ENCODE measurements around the gene THRB. TPM values are rescaled to one million over a fixed set of nuclear protein-coding genes. Genes with fewer than 3 reads are reported as not detected.

THRB gene
- total RNA-seq, 1 experiment from 2014 or later, result 13.5 TPM

DNA sequence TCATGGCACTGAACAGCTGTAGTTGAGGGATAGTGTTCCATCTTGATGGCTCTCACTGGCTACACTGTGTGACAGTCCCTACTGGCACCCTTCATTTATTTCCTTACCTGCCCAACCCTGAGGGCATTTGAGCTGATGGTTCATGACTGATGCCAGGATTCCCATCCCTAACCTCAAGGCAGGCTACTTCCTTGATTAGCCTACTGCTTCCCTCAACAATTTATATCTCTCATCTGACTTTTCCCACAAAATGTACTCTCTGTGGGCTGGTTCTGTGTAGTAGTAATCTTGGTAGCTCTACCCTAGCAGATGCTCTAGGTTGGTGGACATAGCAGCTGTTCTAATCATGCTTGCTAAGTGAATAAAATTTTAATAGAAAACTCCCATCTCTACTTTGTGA, 106.0 kb downstream of the THRB start:
- H3K36me3 Mint-ChIP-seq (ENCODE audit: insufficient read depth, unreplicated experiment), result no peaks in the 10 kb centered on the region
- intact Hi-C loops (cut with micrococcal nuclease; ENCODE audit: unreplicated experiment), result loop anchor here (5.0 kb wide), 1 partner anchor 59 kb away; no protein-coding TSS in a partner anchor
- no peak overlapping the region for H3K4me3 Mint-ChIP-seq (ENCODE audit: low read depth, unreplicated experiment)
- BruUV-seq (replicated peaks), result no TSS peak
- H3K4me1 Mint-ChIP-seq (ENCODE audit: low read depth, unreplicated experiment), result no peaks in the 10 kb centered on the region
- H3K27ac Mint-ChIP-seq (ENCODE audit: unreplicated experiment), result no peak overlapping the region
- no peak for DNase-seq
- no peaks in the 10 kb centered on the region for H3K27me3 Mint-ChIP-seq (ENCODE audit: unreplicated experiment)
- CTCF ChIA-PET, result interaction anchor here (0.9 to 1.3 kb wide), 2 partner anchors 11 to 23 kb away, joined by 3 read pairs; no protein-coding TSS in a partner anchor
- TF ChIP-seq, protein P1, sequence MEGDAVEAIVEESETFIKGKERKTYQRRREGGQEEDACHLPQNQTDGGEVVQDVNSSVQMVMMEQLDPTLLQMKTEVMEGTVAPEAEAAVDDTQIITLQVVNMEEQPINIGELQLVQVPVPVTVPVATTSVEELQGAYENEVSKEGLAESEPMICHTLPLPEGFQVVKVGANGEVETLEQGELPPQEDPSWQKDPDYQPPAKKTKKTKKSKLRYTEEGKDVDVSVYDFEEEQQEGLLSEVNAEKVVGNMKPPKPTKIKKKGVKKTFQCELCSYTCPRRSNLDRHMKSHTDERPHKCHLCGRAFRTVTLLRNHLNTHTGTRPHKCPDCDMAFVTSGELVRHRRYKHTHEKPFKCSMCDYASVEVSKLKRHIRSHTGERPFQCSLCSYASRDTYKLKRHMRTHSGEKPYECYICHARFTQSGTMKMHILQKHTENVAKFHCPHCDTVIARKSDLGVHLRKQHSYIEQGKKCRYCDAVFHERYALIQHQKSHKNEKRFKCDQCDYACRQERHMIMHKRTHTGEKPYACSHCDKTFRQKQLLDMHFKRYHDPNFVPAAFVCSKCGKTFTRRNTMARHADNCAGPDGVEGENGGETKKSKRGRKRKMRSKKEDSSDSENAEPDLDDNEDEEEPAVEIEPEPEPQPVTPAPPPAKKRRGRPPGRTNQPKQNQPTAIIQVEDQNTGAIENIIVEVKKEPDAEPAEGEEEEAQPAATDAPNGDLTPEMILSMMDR (IDR thresholded peaks at IDR 0.05; ENCODE audit: unreplicated experiment), result no peak
- H3K9me3 Mint-ChIP-seq (ENCODE audit: low read depth, unreplicated experiment), result peaks cover 4% of the 10 kb centered on the region

DNA sequence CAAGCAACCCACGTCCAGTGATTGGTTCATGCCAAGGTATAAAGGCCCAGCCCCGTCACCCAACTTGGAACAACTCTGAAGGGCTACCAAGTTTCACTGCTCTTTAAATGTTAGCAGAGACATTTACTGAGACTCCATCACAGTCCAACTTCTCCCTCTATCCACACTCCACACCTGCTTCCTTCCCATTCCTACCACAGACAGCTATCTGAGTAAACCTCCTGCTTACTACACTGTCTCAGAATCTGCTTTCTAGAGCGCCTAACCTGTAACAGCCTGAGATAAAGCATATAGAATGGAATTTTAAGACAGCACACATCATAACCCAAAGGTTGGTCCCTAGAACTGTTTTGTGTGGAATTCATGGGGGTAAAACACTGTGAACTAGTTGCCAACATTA, 106.5 kb downstream of the THRB start:
- no peak for DNase-seq
- Mint-ChIP-seq H3K4me3 (ENCODE audit: low read depth, unreplicated experiment) (no peak overlapping the region), H3K9me3 (ENCODE audit: low read depth, unreplicated experiment) (peaks cover 4% of the 10 kb centered on the region), H3K4me1 (ENCODE audit: low read depth, unreplicated experiment) (no peaks in the 10 kb centered on the region), H3K27ac (ENCODE audit: unreplicated experiment) (no peak overlapping the region), H3K36me3 (ENCODE audit: insufficient read depth, unreplicated experiment) (no peaks in the 10 kb centered on the region), H3K27me3 (ENCODE audit: unreplicated experiment) (no peaks in the 10 kb centered on the region)
- CTCF ChIA-PET, result interaction anchor here (1.3 kb wide), 1 partner anchor 23 kb away, joined by 3 read pairs; no protein-coding TSS in a partner anchor
- TF ChIP-seq, protein P1 (IDR thresholded peaks at IDR 0.05; ENCODE audit: unreplicated experiment), result no peak
- intact Hi-C loops (cut with micrococcal nuclease; ENCODE audit: unreplicated experiment), result loop anchor here (5.0 kb wide), 1 partner anchor 59 kb away; no protein-coding TSS in a partner anchor
- no TSS peak for BruUV-seq (replicated peaks)

DNA sequence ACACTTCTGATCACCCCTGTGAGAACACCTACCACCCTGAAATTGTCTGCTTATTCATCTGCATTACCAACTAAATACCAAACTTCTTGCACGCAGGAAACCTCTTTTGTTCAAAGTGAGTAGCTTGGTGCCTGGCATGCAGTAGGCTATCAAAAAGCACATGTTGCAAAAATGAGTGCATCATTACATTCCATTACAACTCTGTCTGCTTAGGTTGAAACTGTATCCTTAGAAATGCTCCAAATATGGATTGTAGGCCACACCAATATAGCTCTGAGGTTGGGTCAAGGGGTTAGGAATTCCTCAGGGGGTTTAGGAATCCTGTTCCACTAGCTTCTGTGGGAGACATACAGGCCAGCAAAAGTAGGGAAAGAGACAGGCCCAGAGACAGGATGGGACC, 107.2 kb downstream of the THRB start:
- TF ChIP-seq, protein P1 (IDR thresholded peaks at IDR 0.05; ENCODE audit: unreplicated experiment), result no peak

DNA sequence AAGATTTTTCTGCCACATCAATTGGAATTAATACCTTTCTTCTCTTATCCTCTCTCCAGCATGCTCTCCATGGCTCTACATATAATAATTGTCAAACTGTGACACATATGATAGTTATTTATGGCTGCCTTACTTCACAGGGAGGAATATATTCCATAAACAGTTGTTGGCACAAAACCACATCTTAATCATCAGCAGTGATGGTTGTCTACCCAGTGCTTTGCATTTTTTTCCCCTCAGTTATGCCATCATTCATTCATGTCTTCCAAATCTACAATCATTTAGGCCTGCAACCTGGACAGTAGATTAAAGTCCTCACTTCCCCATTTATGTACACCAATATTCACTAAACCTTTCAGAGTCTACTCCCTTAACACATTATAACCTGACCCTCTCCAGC, 107.7 kb downstream of the THRB start:
- intact Hi-C loops (cut with micrococcal nuclease; ENCODE audit: unreplicated experiment), result loop anchor here (5.0 kb wide), 1 partner anchor 60 kb away; no protein-coding TSS in a partner anchor
- Mint-ChIP-seq H3K9me3 (ENCODE audit: low read depth, unreplicated experiment) (peaks cover 4% of the 10 kb centered on the region), H3K4me1 (ENCODE audit: low read depth, unreplicated experiment) (no peaks in the 10 kb centered on the region), H3K4me3 (ENCODE audit: low read depth, unreplicated experiment) (no peak overlapping the region), H3K27ac (ENCODE audit: unreplicated experiment) (no peak overlapping the region), H3K36me3 (ENCODE audit: insufficient read depth, unreplicated experiment) (no peaks in the 10 kb centered on the region), H3K27me3 (ENCODE audit: unreplicated experiment) (no peaks in the 10 kb centered on the region)
- DNase-seq, result no peak
- no TSS peak for BruUV-seq (replicated peaks)
- CTCF ChIA-PET, result no interaction called here
- TF ChIP-seq, protein P1 (IDR thresholded peaks at IDR 0.05; ENCODE audit: unreplicated experiment), result no peak

More for the DNA sequence above, 107.2 kb downstream of the THRB start:
- H3K27me3 Mint-ChIP-seq (ENCODE audit: unreplicated experiment), result no peaks in the 10 kb centered on the region
- H3K9me3 Mint-ChIP-seq (ENCODE audit: low read depth, unreplicated experiment), result peaks cover 4% of the 10 kb centered on the region
- no peak for DNase-seq
- CTCF ChIA-PET, result no interaction called here
- H3K4me3 Mint-ChIP-seq (ENCODE audit: low read depth, unreplicated experiment), result no peak overlapping the region
- H3K27ac Mint-ChIP-seq (ENCODE audit: unreplicated experiment), result no peak overlapping the region
- H3K36me3 Mint-ChIP-seq (ENCODE audit: insufficient read depth, unreplicated experiment), result no peaks in the 10 kb centered on the region
- H3K4me1 Mint-ChIP-seq (ENCODE audit: low read depth, unreplicated experiment), result no peaks in the 10 kb centered on the region
- intact Hi-C loops (cut with micrococcal nuclease; ENCODE audit: unreplicated experiment), result loop anchor here (5.0 kb wide), 1 partner anchor 60 kb away; no protein-coding TSS in a partner anchor
- no TSS peak for BruUV-seq (replicated peaks)

Measured in Calu3 (cell line).